ENCODE data around the gene COL4A2.

DNA sequence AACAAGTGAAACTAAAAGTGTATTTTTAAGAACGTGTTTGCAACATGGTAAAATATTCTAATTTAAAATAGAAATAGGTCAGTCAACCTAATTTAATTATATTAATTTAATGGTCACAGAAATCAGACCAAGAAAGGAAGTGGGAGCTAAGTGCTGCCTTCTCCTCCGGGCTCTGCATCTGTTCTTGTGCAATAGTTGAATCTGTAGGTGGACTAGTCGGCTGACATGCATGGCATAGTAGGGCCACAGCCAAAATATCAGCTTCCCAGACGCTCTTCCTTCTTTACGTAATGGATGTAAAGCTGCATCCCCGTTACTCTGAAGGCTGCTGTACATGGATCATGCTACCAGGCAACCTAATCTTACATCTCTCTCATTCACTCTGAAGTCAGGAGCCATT, 47.4 kb upstream of the COL4A2 start:
- TF ChIP-seq, protein P1, sequence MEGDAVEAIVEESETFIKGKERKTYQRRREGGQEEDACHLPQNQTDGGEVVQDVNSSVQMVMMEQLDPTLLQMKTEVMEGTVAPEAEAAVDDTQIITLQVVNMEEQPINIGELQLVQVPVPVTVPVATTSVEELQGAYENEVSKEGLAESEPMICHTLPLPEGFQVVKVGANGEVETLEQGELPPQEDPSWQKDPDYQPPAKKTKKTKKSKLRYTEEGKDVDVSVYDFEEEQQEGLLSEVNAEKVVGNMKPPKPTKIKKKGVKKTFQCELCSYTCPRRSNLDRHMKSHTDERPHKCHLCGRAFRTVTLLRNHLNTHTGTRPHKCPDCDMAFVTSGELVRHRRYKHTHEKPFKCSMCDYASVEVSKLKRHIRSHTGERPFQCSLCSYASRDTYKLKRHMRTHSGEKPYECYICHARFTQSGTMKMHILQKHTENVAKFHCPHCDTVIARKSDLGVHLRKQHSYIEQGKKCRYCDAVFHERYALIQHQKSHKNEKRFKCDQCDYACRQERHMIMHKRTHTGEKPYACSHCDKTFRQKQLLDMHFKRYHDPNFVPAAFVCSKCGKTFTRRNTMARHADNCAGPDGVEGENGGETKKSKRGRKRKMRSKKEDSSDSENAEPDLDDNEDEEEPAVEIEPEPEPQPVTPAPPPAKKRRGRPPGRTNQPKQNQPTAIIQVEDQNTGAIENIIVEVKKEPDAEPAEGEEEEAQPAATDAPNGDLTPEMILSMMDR (IDR thresholded peaks at IDR 0.05): no peak
- no peak for TF ChIP-seq POLR2A (IDR thresholded peaks at IDR 0.05)
